ENCODE data around the gene NCF1.
"Not testable (repeated sequence)": the region's sequence is repeated elsewhere in the genome, so short reads cannot be mapped to it uniquely, and the experiment has no call there.

Gene NCF1

DNA sequence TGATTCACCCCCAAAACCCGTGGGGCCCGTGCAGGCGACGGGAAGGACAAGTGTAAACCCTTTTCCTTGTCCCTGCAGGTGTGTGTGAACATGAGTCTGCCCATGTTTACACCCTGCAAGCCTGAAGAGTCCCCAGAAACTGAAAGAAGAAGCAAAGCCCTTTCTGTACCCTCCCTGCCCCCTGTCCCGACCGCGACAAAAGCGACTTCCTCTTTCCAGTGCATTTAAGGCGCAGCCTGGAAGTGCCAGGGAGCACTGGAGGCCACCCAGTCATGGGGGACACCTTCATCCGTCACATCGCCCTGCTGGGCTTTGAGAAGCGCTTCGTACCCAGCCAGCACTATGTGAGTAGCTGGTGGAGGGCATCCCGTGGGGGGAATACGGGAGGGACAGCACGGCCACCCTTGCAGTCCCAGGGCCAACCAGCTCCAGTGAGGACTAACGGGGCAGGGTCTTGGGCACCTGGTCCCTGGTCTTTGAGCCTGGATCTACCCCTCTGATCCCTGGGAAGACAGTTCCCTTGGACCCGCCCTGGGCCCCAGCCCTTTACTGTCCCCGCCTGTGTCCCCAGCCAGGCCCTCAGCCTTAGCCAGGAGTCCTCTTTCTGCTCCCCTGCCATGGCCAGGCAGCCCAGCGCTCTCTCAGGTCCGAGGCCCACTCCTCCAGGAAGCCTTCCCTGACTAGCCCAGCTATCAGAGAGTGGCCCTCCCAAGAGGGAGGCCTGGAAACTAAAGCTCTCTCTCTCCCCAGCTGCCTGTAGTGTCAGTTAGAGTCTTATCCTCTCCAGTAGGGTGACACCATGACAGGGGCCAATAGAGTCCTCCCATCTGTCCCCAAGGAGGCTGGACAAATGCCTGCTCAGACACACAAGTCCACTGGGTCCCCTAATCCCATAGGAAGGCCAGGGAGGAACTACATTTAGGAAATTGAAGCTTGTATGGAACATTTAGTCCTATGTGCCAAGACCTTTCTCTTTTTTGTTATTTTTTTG is at the start of gene NCF1:
Gene NCF1 (plus strand): TSS at position 252 of the 991 bp plus-strand sequence. CDS start 21 bp downstream, at position 273.
- not testable (repeated sequence) for DNase-seq (ENCODE audit: low read depth)

GRCh38 chr7:74725840-74726239 is 48.0 kb upstream of the NCF1 start:
- no peak for DNase-seq (ENCODE audit: low read depth)

DNA sequence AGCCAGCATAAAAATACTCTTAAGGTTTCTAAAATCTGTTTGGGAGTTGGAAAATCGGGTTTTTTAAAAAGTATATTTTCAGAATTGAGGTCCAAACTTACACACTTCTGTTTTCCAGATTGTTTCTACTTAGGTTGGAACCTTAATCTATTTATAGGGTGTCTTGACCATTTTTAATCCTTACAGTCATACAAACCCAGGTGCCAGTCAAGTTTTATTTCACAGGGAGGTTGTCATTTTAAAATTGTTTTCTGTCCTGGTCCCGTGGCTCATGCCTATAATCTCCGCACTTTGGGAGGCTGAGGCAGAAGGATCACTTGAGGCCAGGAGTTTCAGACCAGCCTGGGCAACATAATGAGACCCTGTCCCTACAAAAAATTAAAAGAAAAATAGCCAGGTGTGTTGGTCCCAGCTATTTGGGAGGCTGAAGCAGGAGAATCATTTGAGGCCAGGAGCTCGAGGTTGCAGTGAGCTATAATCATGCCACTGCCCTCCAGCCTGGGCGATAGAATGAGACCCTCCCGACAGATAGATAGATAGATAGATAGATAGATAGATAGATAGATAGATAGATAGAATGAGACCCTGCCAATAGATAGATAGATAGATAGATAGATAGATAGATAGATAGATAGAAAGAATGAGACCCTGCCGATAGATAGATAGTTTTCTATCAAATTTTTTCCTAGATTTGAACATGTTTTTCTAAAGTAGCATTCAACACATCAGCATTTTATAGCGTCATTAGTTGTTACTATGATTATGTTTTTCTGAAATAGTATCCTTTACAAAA is 47.3 kb upstream of the NCF1 start:
- no peak for DNase-seq (ENCODE audit: low read depth)

DNA sequence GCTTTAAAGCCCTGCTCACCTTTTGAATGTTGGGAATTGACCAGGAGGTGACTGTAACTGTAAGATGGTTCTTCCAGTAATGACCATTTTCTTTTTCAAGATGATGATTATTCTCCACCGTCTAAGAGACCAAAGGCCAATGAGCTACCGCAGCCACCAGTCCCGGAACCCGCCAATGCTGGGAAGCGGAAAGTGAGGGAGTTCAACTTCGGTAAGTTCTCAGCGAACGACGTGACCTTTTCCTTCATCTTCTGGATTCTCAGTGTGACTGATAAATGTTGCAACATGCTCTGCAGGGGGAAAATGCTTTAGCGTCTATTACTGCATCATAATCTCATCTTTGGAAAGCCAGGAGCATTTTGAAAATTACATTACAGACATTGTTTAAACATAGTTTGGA is 45.1 kb upstream of the NCF1 start:
- DNase-seq (ENCODE audit: low read depth) = not testable (repeated sequence)

DNA sequence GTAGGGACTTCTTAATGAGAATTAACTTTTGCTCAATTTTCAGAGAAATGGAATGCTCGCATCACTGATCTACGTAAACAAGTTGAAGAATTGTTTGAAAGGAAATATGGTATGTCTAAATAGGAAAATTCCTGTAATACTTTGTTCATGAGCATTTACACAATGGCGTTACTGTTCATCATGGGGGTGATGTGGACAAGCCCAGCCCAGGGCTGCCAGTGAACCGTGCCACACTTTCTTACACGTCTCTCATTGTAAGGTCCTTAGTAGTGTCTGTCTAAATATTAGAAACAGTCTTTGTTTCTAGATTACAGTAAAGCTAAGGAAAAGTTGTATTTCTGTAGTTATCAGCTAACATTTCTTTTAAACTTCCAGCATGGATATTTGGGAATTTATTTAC is 43.6 kb upstream of the NCF1 start:
- DNase-seq (ENCODE audit: low read depth) = not testable (repeated sequence)

DNA sequence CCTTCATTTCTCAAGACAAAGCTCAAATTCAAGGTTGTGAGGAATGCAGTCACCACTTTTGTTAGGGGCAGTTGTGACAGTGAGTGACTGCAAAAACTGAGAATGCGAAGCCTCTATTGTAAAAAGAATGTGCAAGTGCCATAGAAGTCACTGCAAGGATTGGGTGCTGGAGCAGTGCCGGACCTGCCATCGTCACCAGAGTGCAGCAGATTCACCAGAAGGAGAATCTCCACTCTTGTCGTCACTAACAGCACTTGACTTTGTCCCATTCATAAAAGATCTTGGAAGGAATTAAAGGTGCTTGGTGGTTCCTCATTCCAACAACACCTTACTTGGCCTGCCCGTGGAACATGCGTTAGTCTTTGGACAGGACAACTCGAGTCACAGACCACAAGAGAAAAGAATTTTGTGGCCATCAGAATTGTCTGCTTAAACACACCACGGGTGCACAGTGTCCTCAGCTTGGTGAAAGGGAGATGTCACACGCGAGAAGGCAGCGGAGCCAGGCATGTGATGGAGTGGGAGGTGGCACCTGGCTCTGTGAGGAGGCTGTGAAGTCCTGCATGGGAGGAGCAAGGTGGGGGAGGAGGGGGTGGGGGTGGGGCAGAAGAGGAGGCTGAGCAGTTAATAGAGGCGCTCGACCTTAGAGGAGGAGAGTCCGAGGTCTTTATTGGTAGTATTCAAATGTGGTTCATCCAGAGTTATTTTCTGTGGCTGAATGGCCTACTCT is 33.7 kb upstream of the NCF1 start:
- not testable (repeated sequence) for DNase-seq (ENCODE audit: low read depth)

DNA sequence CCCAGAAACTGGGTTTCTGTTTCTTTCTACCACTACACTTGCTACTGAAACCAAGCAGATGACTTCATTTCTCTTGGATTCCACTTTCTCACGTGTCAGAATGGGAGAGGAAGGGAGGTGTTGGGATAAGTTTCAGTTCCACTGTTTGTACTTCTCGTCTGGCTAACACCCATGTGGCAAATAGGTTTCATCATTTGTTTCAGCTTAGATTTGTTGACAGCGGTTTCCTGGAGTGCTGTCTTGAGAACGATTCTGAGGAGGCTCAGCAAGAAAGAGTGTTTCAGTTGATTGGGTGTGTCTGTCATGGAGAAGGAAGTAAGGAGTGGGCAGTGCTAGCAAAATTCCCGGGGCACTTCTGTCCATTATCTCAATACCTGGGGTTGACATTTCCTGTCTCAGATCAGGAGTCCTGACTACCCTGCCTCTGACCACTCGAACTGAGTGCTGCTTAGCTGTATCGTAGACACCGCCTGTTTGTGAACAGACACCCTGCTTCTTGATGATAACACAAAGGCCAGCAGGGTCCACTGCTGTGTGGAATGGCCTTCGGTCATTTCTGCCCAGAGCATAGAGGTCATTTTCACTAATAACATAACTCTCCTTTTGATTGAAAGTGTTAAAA is 29.8 kb upstream of the NCF1 start:
- not testable (repeated sequence) for DNase-seq (ENCODE audit: low read depth)

DNA sequence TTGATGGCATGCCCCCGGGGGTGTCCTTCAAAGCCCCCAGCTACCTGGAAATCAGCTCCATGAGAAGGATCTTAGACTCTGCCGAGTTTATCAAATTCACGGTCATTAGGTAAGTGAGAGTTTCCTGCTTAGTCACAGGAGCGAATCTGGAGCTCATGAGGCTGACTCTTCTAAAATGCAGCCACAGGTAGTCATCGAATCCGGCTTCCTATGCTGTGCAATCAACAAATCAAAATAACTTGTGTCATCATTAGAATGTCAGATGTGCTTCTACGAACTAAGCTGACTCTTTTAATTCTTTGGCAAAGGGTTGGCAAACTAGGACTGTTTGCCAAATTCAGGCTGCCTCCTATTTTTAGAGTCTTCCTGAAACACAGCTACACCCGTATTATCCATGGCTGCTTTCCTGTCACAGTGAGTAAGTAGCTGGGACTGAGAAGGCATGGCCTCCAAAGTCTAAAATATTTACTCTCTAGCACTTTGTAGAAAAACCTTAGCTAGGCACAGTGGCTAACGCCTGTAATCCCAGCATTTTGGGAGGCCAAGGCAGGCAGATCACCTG is 19.8 kb upstream of the NCF1 start:
- DNase-seq (ENCODE audit: low read depth) = not testable (repeated sequence)

DNA sequence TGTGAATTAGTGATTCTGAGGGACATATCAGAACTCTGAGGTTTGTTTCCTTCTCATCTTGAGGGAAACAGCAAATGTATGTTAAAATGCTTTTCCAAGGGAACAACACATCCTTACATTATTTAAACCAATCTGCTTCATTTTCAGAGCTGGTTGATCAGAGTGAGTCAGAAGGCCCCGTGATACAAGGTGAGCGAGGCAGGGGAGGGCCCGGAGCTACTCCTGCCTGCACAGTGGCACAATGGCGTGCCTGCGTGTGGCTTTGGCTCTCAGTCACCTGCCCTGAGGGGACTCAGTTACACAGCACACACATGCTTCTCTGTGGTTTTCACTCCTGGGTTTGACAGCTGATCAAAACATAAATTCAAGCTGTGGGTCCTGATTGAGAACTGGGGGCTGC is 17.1 kb upstream of the NCF1 start:
- DNase-seq (ENCODE audit: low read depth) = not testable (repeated sequence)

DNA sequence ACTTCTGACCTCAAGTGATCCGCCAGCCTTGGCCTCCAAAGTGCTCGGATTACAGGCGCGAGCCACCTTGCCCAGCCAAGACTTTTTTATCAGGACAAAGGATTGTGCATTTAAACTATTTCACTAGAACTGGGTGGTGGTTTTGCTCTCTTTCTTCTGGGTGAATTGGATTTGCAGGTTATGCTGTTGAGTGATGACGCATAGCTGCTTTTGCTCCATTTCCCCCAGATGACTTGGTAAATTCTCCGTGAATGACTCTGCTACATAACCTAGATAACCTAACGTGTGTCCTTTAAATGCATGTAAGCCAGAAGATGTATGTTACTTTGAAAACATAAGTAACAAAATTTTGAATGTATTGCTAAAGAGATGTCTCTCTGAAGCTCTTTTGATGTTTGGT is 15.5 kb upstream of the NCF1 start:
- DNase-seq (ENCODE audit: low read depth) = not testable (repeated sequence)

- DNase-seq (ENCODE audit: low read depth) = not testable (repeated sequence)
These were observed 14.8 kb upstream of the NCF1 start for GRCh38 chr7:74758982-74759381.

GRCh38 chr7:74765205-74765918 is 8.4 kb upstream of the NCF1 start:
- not testable (repeated sequence) for DNase-seq (ENCODE audit: low read depth)

DNA sequence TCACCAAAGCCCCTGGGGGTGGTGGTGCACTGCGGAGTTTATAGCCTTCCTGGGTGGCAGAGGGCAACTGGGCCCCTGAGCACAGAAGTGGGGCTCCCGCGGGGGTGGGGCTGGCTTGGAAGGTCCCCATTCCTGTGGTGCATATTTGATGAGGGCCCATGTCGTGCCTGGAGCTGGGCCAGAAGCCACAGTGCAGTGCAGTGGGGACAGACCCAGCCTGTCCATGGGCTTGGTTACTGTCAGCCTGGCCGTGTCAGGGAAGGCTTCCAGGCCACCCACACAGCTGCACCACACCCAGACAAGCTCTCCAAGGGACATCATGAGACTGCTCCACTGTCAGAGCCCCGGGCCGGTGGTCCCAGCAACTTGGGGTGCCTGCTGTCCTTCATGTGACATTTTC is 7.3 kb upstream of the NCF1 start:
- DNase-seq (ENCODE audit: low read depth) = not testable (repeated sequence)

GRCh38 chr7:74766991-74767390 is 6.8 kb upstream of the NCF1 start:
- not testable (repeated sequence) for DNase-seq (ENCODE audit: low read depth)

DNA sequence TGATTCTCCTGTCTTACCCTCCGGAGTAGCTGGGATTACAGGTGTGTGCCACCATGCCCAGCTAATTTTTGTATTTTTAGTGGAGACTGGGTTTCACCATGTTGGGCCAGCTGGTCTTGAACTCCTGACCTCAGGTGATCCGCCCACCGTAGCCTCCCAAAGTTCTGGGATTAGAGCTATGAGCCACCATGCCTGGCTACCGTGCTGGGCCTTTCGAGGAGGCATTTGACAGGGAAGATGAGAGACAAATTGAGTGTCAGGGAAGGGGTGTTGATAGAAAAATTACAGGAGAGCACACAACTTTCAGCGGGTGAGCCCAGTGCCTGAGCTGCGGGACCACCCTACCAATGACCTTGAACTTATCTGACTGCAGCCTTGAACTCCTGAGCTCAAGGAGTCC is 3.7 kb upstream of the NCF1 start:
- not testable (repeated sequence) for DNase-seq (ENCODE audit: low read depth)

GRCh38 chr7:74772093-74772492 is 1.7 kb upstream of the NCF1 start:
- DNase-seq (ENCODE audit: low read depth) = not testable (repeated sequence)

DNA sequence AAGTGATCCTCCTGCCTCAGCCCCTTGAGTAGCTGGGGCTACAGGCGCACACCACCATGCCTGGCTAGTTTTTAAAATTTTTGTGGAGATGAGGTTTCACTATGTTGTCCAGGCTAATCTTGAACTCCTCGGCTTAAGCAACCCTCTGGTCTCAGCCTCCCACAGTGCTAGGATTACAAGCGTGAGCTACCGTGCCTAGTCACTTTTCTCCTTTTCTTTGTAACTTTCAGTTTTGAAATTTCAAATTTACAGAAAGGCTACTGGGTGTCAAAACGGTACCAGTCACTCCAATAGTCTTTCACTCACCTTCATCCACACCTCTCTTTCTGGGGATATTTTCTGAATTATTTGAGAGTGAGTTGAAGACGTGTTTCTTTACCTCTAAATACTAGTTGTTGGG is 1.3 kb downstream of the NCF1 start:
- not testable (repeated sequence) for DNase-seq (ENCODE audit: low read depth)

GRCh38 chr7:74779053-74779452 is 5.2 kb downstream of the NCF1 start:
- DNase-seq (ENCODE audit: low read depth) = not testable (repeated sequence)

GRCh38 chr7:74781746-74782145 is 7.9 kb downstream of the NCF1 start:
- DNase-seq (ENCODE audit: low read depth) = not testable (repeated sequence)

DNA sequence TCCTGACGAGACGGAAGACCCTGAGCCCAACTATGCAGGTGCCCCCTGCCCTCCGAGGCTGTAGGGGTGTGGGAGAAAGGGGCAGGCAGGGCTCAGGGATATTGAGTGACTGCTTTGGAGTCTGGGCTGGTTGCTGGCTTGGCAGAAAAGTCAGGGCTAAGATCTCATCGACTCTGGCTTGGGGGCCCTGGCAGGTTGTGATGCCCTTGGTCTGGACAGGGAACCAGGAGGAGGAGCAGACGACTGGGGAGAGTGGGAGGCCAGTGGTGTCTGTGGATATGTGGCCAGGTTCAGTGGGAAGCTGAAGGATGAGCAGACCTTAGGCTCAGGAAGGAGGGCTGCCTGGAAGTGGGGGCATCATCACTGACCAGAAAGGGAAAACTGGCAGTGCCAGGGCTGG is 9.8 kb downstream of the NCF1 start:
- not testable (repeated sequence) for DNase-seq (ENCODE audit: low read depth)
